Measurements from ENCODE around the gene KRT4.
"Not testable (repeated sequence)": the region's sequence is repeated elsewhere in the genome, so short reads cannot be mapped to it uniquely, and the experiment has no call there.

Gene KRT4

GRCh38 chr12:52799505-52800211, 14.3 kb downstream of the KRT4 start:
- Histone ChIP-seq H3K9me3 (ENCODE audit: control insufficient read depth, low read length) (no peaks in the 10 kb centered on the region), H3K36me3 (ENCODE audit: control insufficient read depth, insufficient read depth, low read length) (no peaks in the 10 kb centered on the region), H3K27me3 (replicated peaks; ENCODE audit: control insufficient read depth, insufficient read depth, low read length, poor library complexity, severe bottlenecking) (no peaks in the 10 kb centered on the region), H3K4me3 (ENCODE audit: insufficient read depth, low read depth, low read length, poor library complexity, severe bottlenecking) (no peak overlapping the region), H3K27ac (ENCODE audit: insufficient read depth, low read length, poor library complexity, severe bottlenecking) (no peak overlapping the region), H3K4me1 (ENCODE audit: control insufficient read depth, insufficient read depth, low read length, poor library complexity, severe bottlenecking) (no peaks in the 10 kb centered on the region)
- DNase-seq: no peak

- H3K4me1 ChIP-seq (ENCODE audit: control insufficient read depth, insufficient read depth, low read length, poor library complexity, severe bottlenecking): no peaks in the 10 kb centered on the region
- DNase-seq: no peak
- no peaks in the 10 kb centered on the region for H3K9me3 ChIP-seq (ENCODE audit: control insufficient read depth, low read length)
- no peak overlapping the region for H3K4me3 ChIP-seq (ENCODE audit: insufficient read depth, low read depth, low read length, poor library complexity, severe bottlenecking)
- no peaks in the 10 kb centered on the region for H3K36me3 ChIP-seq (ENCODE audit: control insufficient read depth, insufficient read depth, low read length)
- no peak overlapping the region for H3K27ac ChIP-seq (ENCODE audit: insufficient read depth, low read length, poor library complexity, severe bottlenecking)
- no peaks in the 10 kb centered on the region for H3K27me3 ChIP-seq (replicated peaks; ENCODE audit: control insufficient read depth, insufficient read depth, low read length, poor library complexity, severe bottlenecking)
Observed at GRCh38 chr12:52798671-52799504, 15.0 kb downstream of the KRT4 start.

GRCh38 chr12:52798003-52798670, 15.8 kb downstream of the KRT4 start:
- Histone ChIP-seq H3K9me3 (ENCODE audit: control insufficient read depth, low read length) (no peaks in the 10 kb centered on the region), H3K27me3 (replicated peaks; ENCODE audit: control insufficient read depth, insufficient read depth, low read length, poor library complexity, severe bottlenecking) (no peaks in the 10 kb centered on the region), H3K27ac (ENCODE audit: insufficient read depth, low read length, poor library complexity, severe bottlenecking) (no peak overlapping the region)

GRCh38 chr12:52797529-52797894, 16.4 kb downstream of the KRT4 start:
- Histone ChIP-seq H3K27me3 (replicated peaks; ENCODE audit: control insufficient read depth, insufficient read depth, low read length, poor library complexity, severe bottlenecking) (no peaks in the 10 kb centered on the region), H3K9me3 (ENCODE audit: control insufficient read depth, low read length) (no peaks in the 10 kb centered on the region), H3K4me3 (ENCODE audit: insufficient read depth, low read depth, low read length, poor library complexity, severe bottlenecking) (no peak overlapping the region), H3K36me3 (ENCODE audit: control insufficient read depth, insufficient read depth, low read length) (no peaks in the 10 kb centered on the region), H3K27ac (ENCODE audit: insufficient read depth, low read length, poor library complexity, severe bottlenecking) (no peak overlapping the region), H3K4me1 (ENCODE audit: control insufficient read depth, insufficient read depth, low read length, poor library complexity, severe bottlenecking) (no peaks in the 10 kb centered on the region)
- DNase-seq: no peak

More at GRCh38 chr12:52798003-52798670, 15.8 kb downstream of the KRT4 start:
- H3K4me1 ChIP-seq (ENCODE audit: control insufficient read depth, insufficient read depth, low read length, poor library complexity, severe bottlenecking): no peaks in the 10 kb centered on the region
- H3K4me3 ChIP-seq (ENCODE audit: insufficient read depth, low read depth, low read length, poor library complexity, severe bottlenecking): no peak overlapping the region
- no peaks in the 10 kb centered on the region for H3K36me3 ChIP-seq (ENCODE audit: control insufficient read depth, insufficient read depth, low read length)
- DNase-seq: no peak

- no peak overlapping the region for H3K27ac ChIP-seq (ENCODE audit: insufficient read depth, low read length, poor library complexity, severe bottlenecking)
- no peaks in the 10 kb centered on the region for H3K36me3 ChIP-seq (ENCODE audit: control insufficient read depth, insufficient read depth, low read length)
Observed at GRCh38 chr12:52796839-52797528, 16.9 kb downstream of the KRT4 start.

GRCh38 chr12:52796429-52796794, 17.5 kb downstream of the KRT4 start:
- no peak for DNase-seq
- H3K27me3 ChIP-seq (replicated peaks; ENCODE audit: control insufficient read depth, insufficient read depth, low read length, poor library complexity, severe bottlenecking): no peaks in the 10 kb centered on the region

More at GRCh38 chr12:52796839-52797528, 16.9 kb downstream of the KRT4 start:
- Histone ChIP-seq H3K4me3 (ENCODE audit: insufficient read depth, low read depth, low read length, poor library complexity, severe bottlenecking) (no peak overlapping the region), H3K27me3 (replicated peaks; ENCODE audit: control insufficient read depth, insufficient read depth, low read length, poor library complexity, severe bottlenecking) (no peaks in the 10 kb centered on the region), H3K4me1 (ENCODE audit: control insufficient read depth, insufficient read depth, low read length, poor library complexity, severe bottlenecking) (no peaks in the 10 kb centered on the region), H3K9me3 (ENCODE audit: control insufficient read depth, low read length) (no peaks in the 10 kb centered on the region)
- no peak for DNase-seq

GRCh38 chr12:52795694-52796428, 18.1 kb downstream of the KRT4 start, which contains the start of gene KRT3:
KRT3 (minus strand) TSS chr12:52796117; CDS start chr12:52796042, 75 bp downstream.
- Histone ChIP-seq H3K4me1 (ENCODE audit: control insufficient read depth, insufficient read depth, low read length, poor library complexity, severe bottlenecking) (no peaks in the 10 kb centered on the region), H3K27me3 (replicated peaks; ENCODE audit: control insufficient read depth, insufficient read depth, low read length, poor library complexity, severe bottlenecking) (no peaks in the 10 kb centered on the region), H3K9me3 (ENCODE audit: control insufficient read depth, low read length) (no peaks in the 10 kb centered on the region), H3K27ac (ENCODE audit: insufficient read depth, low read length, poor library complexity, severe bottlenecking) (no peak within 1 kb of the TSS), H3K36me3 (ENCODE audit: control insufficient read depth, insufficient read depth, low read length) (no peaks in the 10 kb centered on the region), H3K4me3 (ENCODE audit: insufficient read depth, low read depth, low read length, poor library complexity, severe bottlenecking) (no peak within 1 kb of the TSS)
- DNase-seq: no peak

More at GRCh38 chr12:52796429-52796794, 17.5 kb downstream of the KRT4 start:
- Histone ChIP-seq H3K27ac (ENCODE audit: insufficient read depth, low read length, poor library complexity, severe bottlenecking) (no peak overlapping the region), H3K9me3 (ENCODE audit: control insufficient read depth, low read length) (no peaks in the 10 kb centered on the region), H3K4me3 (ENCODE audit: insufficient read depth, low read depth, low read length, poor library complexity, severe bottlenecking) (no peak overlapping the region), H3K4me1 (ENCODE audit: control insufficient read depth, insufficient read depth, low read length, poor library complexity, severe bottlenecking) (no peaks in the 10 kb centered on the region), H3K36me3 (ENCODE audit: control insufficient read depth, insufficient read depth, low read length) (no peaks in the 10 kb centered on the region)

GRCh38 chr12:52795332-52795674, 18.6 kb downstream of the KRT4 start:
- not testable (repeated sequence) for DNase-seq; H3K4me1 ChIP-seq (ENCODE audit: control insufficient read depth, insufficient read depth, low read length, poor library complexity, severe bottlenecking); H3K27me3 ChIP-seq (replicated peaks; ENCODE audit: control insufficient read depth, insufficient read depth, low read length, poor library complexity, severe bottlenecking); H3K9me3 ChIP-seq (ENCODE audit: control insufficient read depth, low read length); H3K36me3 ChIP-seq (ENCODE audit: control insufficient read depth, insufficient read depth, low read length); H3K4me3 ChIP-seq (ENCODE audit: insufficient read depth, low read depth, low read length, poor library complexity, severe bottlenecking); H3K27ac ChIP-seq (ENCODE audit: insufficient read depth, low read length, poor library complexity, severe bottlenecking)

Data from effector memory CD4-positive, alpha-beta T cell (primary cell).